ENCODE measurements around the gene CST11. TPM values are rescaled to one million over a fixed set of nuclear protein-coding genes. Genes with fewer than 3 reads are reported as not detected.

Gene CST11
- total RNA-seq (2022; extraction: Qiagen RNA extraction; ENCODE audit: low read depth) = not detected in 5 replicates

GRCh38 chr20:23452776-23453175, at the start of gene CST11:
Gene CST11 (minus strand): TSS chr20:23452876. CDS start chr20:23452811, 65 bp downstream.

GRCh38 chr20:23490817-23491216, 38.1 kb upstream of the CST11 start, which contains the start of gene CST8:
Gene CST8 (plus strand): TSS chr20:23491117. CDS start chr20:23491668, 551 bp downstream.

GRCh38 chr20:23420943-23421931, 31.4 kb downstream of the CST11 start, which contains the start of gene NAPB:
Gene NAPB (minus strand): TSS chr20:23421488. CDS start chr20:23421402, 86 bp downstream.

Other genes starting within 250 kb of the CST11 start
- gene NXT1, start 102.1 kb downstream of the CST11 start, total RNA-seq (2022; extraction: Qiagen RNA extraction; ENCODE audit: low read depth) = 61.8 to 80.2 TPM (median 72.9 TPM) in 5 replicates
- 8.2 to 13.1 TPM (median 9.4 TPM) in 5 replicates for gene GZF1, start 90.7 kb downstream of the CST11 start, total RNA-seq (2022; extraction: Qiagen RNA extraction; ENCODE audit: low read depth)
- gene NAPB, start 31.4 kb downstream of the CST11 start, total RNA-seq (2022; extraction: Qiagen RNA extraction; ENCODE audit: low read depth) = 1.8 to 4.0 TPM (median 3.6 TPM) in 5 replicates
- not detected in 5 replicates for gene CSTL1, start 13.2 kb downstream of the CST11 start, total RNA-seq (2022; extraction: Qiagen RNA extraction; ENCODE audit: low read depth)
- not detected in 5 replicates for gene CST8, start 38.2 kb upstream of the CST11 start, total RNA-seq (2022; extraction: Qiagen RNA extraction; ENCODE audit: low read depth)
- gene CST9L, start 115.6 kb upstream of the CST11 start, total RNA-seq (2022; extraction: Qiagen RNA extraction; ENCODE audit: low read depth) = not detected in 5 replicates
- gene CST9, start 153.0 kb upstream of the CST11 start, total RNA-seq (2022; extraction: Qiagen RNA extraction; ENCODE audit: low read depth) = not detected in 5 replicates
- gene CST3, start 185.1 kb upstream of the CST11 start, total RNA-seq (2022; extraction: Qiagen RNA extraction; ENCODE audit: low read depth) = 228 to 416 TPM (median 390 TPM) in 5 replicates
- not detected in 5 replicates for gene CST4, start 236.2 kb upstream of the CST11 start, total RNA-seq (2022; extraction: Qiagen RNA extraction; ENCODE audit: low read depth)

Data from A549 treated with RU486 at 1 μM for 4 hours (cell line).